Epithelial cell of esophagus (primary cell): Measurements from ENCODE around the gene SLC25A44.

ENCODE experiments used
- DNase-seq: peaks from one replicate; pipeline ENCODE4 v3.0.0; 2010; ENCODE audit warnings: low read depth
- H3K4me3 ChIP-seq: 2 replicates; pipeline ENCODE4 v1.5.1; 2011; ENCODE audit warnings: mild to moderate bottlenecking, low read length, control low read depth
- CTCF ChIP-seq: IDR thresholded peaks from 2 replicates; pipeline ENCODE4 v1.5.1; 2011; ENCODE audit warnings: low read depth, mild to moderate bottlenecking, low read length, control low read depth, inconsistent platforms; ENCODE audit not compliant: insufficient read depth; ENCODE audit errors: missing control alignments

The SLC25A44 gene

GRCh38 chr1:156155756-156156510 lies 38.0 kb upstream of the SLC25A44 start:
- no peak for TF ChIP-seq CTCF
- no peak for DNase-seq
- no peak overlapping the region for H3K4me3 ChIP-seq

GRCh38 chr1:156157506-156157905 lies 36.4 kb upstream of the SLC25A44 start:
- DNase-seq: no peak
- TF ChIP-seq CTCF: no peak
- no peak overlapping the region for H3K4me3 ChIP-seq

- no peak for TF ChIP-seq CTCF
- no peak overlapping the region for H3K4me3 ChIP-seq
- no peak for DNase-seq
Observed at GRCh38 chr1:156157966-156158365, 35.9 kb upstream of the SLC25A44 start.

- TF ChIP-seq CTCF: no peak
- DNase-seq: no peak
- H3K4me3 ChIP-seq: no peak overlapping the region
Observed at GRCh38 chr1:156160000-156160742, 33.7 kb upstream of the SLC25A44 start.

GRCh38 chr1:156160743-156161171 lies 33.1 kb upstream of the SLC25A44 start:
- H3K4me3 ChIP-seq: no peak overlapping the region

GRCh38 chr1:156162430-156163037 lies 31.4 kb upstream of the SLC25A44 start:
- no peak overlapping the region for H3K4me3 ChIP-seq
- no peak for DNase-seq

More at GRCh38 chr1:156160743-156161171, 33.1 kb upstream of the SLC25A44 start:
- DNase-seq: peak; percentile 33
- TF ChIP-seq CTCF: no peak

More at GRCh38 chr1:156162430-156163037, 31.4 kb upstream of the SLC25A44 start:
- no peak for TF ChIP-seq CTCF
